HCT116 (cell line): Measurements from ENCODE around the gene SMYD3. TPM values are rescaled to one million over a fixed set of nuclear protein-coding genes. Genes with fewer than 3 reads are reported as not detected.

Experiments used
- ATAC-seq: fragments of 200-7000 bp; cut with Tn5 transposase; 2 replicates; pipeline ENCODE4 v1.9.1; 2020; ENCODE audit warnings: mild to moderate bottlenecking, moderate library complexity
- BruUV-seq: library from RNA; stranded (reverse); fragments of 400-500 nt; replicated peaks from 2 replicates; lab custom pipeline; 2021; lab: Mats Ljungman, UMichigan
- CTCF ChIA-PET: fragments of 300-600 bp; sonication (Branson Sonifier 250); formaldehyde crosslinking; loops from one replicate; lab custom pipeline; 2021; ENCODE audit warnings: antibody characterized with exemption; lab: Charles Lee
- POLR2A ChIA-PET: fragments of 300-600, 350-600 bp; sonication (Branson Sonifier 250); formaldehyde crosslinking; loops from one replicate; lab custom pipeline; 2021; ENCODE audit warnings: antibody characterized with exemption; lab: Charles Lee
- RAD21 ChIA-PET, 2 experiments: fragments of 300-600 bp; sonication (Branson Sonifier 250); formaldehyde crosslinking; loops; one replicate each; lab custom pipeline; 2023; ENCODE audit warnings: low total read pairs in 2 of 2; ENCODE audit not compliant: uncharacterized antibody in 2 of 2, unreplicated experiment in 2 of 2, low non-redundant PET in 1 of 2; lab: Charles Lee
- DNase-seq: peaks from one replicate; pipeline ENCODE4 v3.0.0-alpha.2; 2010; ENCODE audit warnings: low read depth, low spot score
- H2AFZ ChIP-seq: fragments of 200-600 bp; shearing (Covaris generic), sonication (generic); 2 replicates; pipeline ENCODE4 v1.6.1; 2017; ENCODE audit warnings: low read depth, mixed run types, mixed read lengths, antibody characterized with exemption, low read length; ENCODE audit not compliant: poor library complexity, severe bottlenecking
- H3K27ac ChIP-seq: 2 replicates; pipeline ENCODE4 v1.5.1; 2012; ENCODE audit warnings: low read depth, low read length
- H3K27me3 ChIP-seq: fragments of 200-600 bp; sonication (generic); 2 replicates; pipeline ENCODE4 v1.6.1; 2016; ENCODE audit warnings: mixed run types, low read length, mixed read lengths; ENCODE audit not compliant: insufficient read depth
- H3K36me3 ChIP-seq, 2 experiments: fragments of 200-500 bp in 1 of 2; fragments of 200-600 bp in 1 of 2; sonication (Bioruptor generic) in 1 of 2; sonication (generic) in 1 of 2; 2 replicates each; pipeline versions ENCODE4 v1.5.1 to v1.6.1; 2014 to 2016; ENCODE audit warnings: low read length in 2 of 2, inconsistent platforms in 1 of 2, mixed read lengths in 1 of 2, mixed run types in 1 of 2; ENCODE audit not compliant: insufficient read depth in 2 of 2, control insufficient read depth in 1 of 2
- H3K4me1 ChIP-seq, 2 experiments: fragments of 200-600 bp in 1 of 2; sonication (generic) in 1 of 2; 2 replicates each; pipeline versions ENCODE4 v1.5.1 to v1.6.1; 2012 to 2017; ENCODE audit warnings: low read length in 2 of 2, inconsistent platforms in 1 of 2, mild to moderate bottlenecking in 1 of 2, mixed read lengths in 1 of 2, mixed run types in 1 of 2, moderate library complexity in 1 of 2; ENCODE audit not compliant: insufficient read depth in 2 of 2, control insufficient read depth in 1 of 2
- H3K4me2 ChIP-seq: fragments of 200-600 bp; sonication (generic); 2 replicates; pipeline ENCODE4 v1.6.1; 2017; ENCODE audit warnings: mixed run types, low read length, mixed read lengths
- H3K4me3 ChIP-seq, 2 experiments: fragments of 200-600 bp in 1 of 2; sonication (generic) in 1 of 2; replicated peaks in 1 of 2; 2 replicates each; pipeline ENCODE4 v1.5.1; 2011 to 2016; ENCODE audit warnings: low read length in 2 of 2, control low read depth in 1 of 2, low read depth in 1 of 2, mild to moderate bottlenecking in 1 of 2, mixed read lengths in 1 of 2, mixed run types in 1 of 2
- H3K79me2 ChIP-seq: fragments of 200-600 bp; sonication (generic); 2 replicates; pipeline ENCODE4 v1.6.1; 2017; ENCODE audit warnings: mild to moderate bottlenecking, mixed run types, low read length, moderate library complexity, mixed read lengths; ENCODE audit not compliant: insufficient read depth
- H3K9ac ChIP-seq: fragments of 200-600 bp; sonication (generic); 2 replicates; pipeline ENCODE4 v1.6.1; 2016; ENCODE audit warnings: low read length, mixed read lengths
- H3K9me2 ChIP-seq: fragments of 200-600 bp; sonication (generic), shearing (Covaris generic); 2 replicates; pipeline ENCODE4 v1.6.1; 2017; ENCODE audit warnings: mixed run types, mild to moderate bottlenecking, moderate library complexity; ENCODE audit not compliant: insufficient read depth
- H3K9me3 ChIP-seq, 2 experiments: fragments of 200-500 bp in 1 of 2; fragments of 200-600 bp in 1 of 2; sonication (Bioruptor generic) in 1 of 2; sonication (generic) in 1 of 2; 2 replicates each; pipeline ENCODE4 v1.6.1; 2014 to 2017; ENCODE audit warnings: low read length in 2 of 2, mixed read lengths in 2 of 2, inconsistent platforms in 1 of 2, low read depth in 1 of 2, mild to moderate bottlenecking in 1 of 2, mixed run types in 1 of 2, moderate library complexity in 1 of 2; ENCODE audit not compliant: control insufficient read depth in 1 of 2, insufficient read depth in 1 of 2
- H4K20me1 ChIP-seq: fragments of 200-600 bp; sonication (generic), shearing (Covaris generic); 2 replicates; pipeline ENCODE4 v1.6.1; 2017; ENCODE audit warnings: mixed run types, mild to moderate bottlenecking, moderate library complexity; ENCODE audit not compliant: insufficient read depth
- CEBPB ChIP-seq: IDR thresholded peaks from 2 replicates; pipeline ENCODE4 v1.6.1; 2012; ENCODE audit warnings: low read depth
- EGR1 ChIP-seq: IDR thresholded peaks from 2 replicates; pipeline ENCODE4 v1.6.1; 2012; ENCODE audit warnings: low read depth
- ELF1 ChIP-seq: IDR thresholded peaks from 2 replicates; pipeline ENCODE4 v1.6.1; 2012; ENCODE audit warnings: low read depth, borderline replicate concordance
- EZH2phosphoT487 ChIP-seq: fragments of 200-600 bp; IDR thresholded peaks from 2 replicates; pipeline ENCODE4 v1.6.1; 2018; ENCODE audit warnings: antibody characterized with exemption, borderline replicate concordance
- FOSL1 ChIP-seq: IDR thresholded peaks from 2 replicates; pipeline ENCODE4 v1.6.1; 2012; ENCODE audit warnings: low read depth
- POLR2AphosphoS5 ChIP-seq: IDR thresholded peaks from 2 replicates; pipeline ENCODE4 v1.6.1; 2011; ENCODE audit warnings: mild to moderate bottlenecking, low read depth, low read length, moderate library complexity
- SIN3A ChIP-seq: IDR thresholded peaks from 2 replicates; pipeline ENCODE4 v1.6.1; 2012; ENCODE audit warnings: low read depth
- SP1 ChIP-seq: IDR thresholded peaks from 2 replicates; pipeline ENCODE4 v1.6.1; 2012; ENCODE audit warnings: low read depth
- SRF ChIP-seq: IDR thresholded peaks from 2 replicates; pipeline ENCODE4 v1.6.1; 2012; ENCODE audit warnings: low read depth
- YY1 ChIP-seq: IDR thresholded peaks from 2 replicates; pipeline ENCODE4 v1.6.1; 2011; ENCODE audit warnings: low read length, low read depth, moderate library complexity, mild to moderate bottlenecking; ENCODE audit not compliant: insufficient replicate concordance; ENCODE audit errors: extremely low read depth
- ZFX ChIP-seq: fragments of 450-650 bp; IDR thresholded peaks from 2 replicates; pipeline ENCODE4 v1.6.1; 2017
- ZNF274 ChIP-seq: fragments of 200-500 bp; sonication (Bioruptor generic); IDR thresholded peaks from 2 replicates; pipeline ENCODE4 v1.6.1; 2014; ENCODE audit warnings: mild to moderate bottlenecking, low read depth, low read length, inconsistent platforms
- intact Hi-C: fragments of 100-400 bp; cut with micrococcal nuclease; formaldehyde crosslinking; loops from 2 replicates; pipeline ENCODE4 v1.10.0; 2022
- total RNA-seq: library from RNA; stranded (reverse); gene quantifications from one replicate; pipeline ENCODE4 v1.2.1, GENCODE V29; 2021; ENCODE audit not compliant: unreplicated experiment
- TF ChIP-seq, protein P1 (sequence below): IDR thresholded peaks from 2 replicates; pipeline ENCODE4 v1.6.1; 2011; ENCODE audit warnings: mild to moderate bottlenecking, low read length, moderate library complexity; ENCODE audit not compliant: insufficient replicate concordance; ENCODE audit errors: extremely low read depth
- TF ChIP-seq, protein P2 (sequence below), 3 experiments: fragments of 200-600 bp in 1 of 3; sonication (generic) in 1 of 3; IDR thresholded peaks in 2 of 3; conservative IDR thresholded peaks in 1 of 3; 2 replicates each; pipeline ENCODE4 v1.5.1; 2012 to 2017; ENCODE audit warnings: low read depth in 2 of 3, low read length in 2 of 3, antibody characterized with exemption in 1 of 3, borderline replicate concordance in 1 of 3, control low read depth in 1 of 3, mild to moderate bottlenecking in 1 of 3, mixed read lengths in 1 of 3, mixed run types in 1 of 3, moderate library complexity in 1 of 3; ENCODE audit not compliant: insufficient read depth in 1 of 3
- TF ChIP-seq, protein P3 (sequence below): IDR thresholded peaks from 2 replicates; pipeline ENCODE4 v1.6.1; 2012; ENCODE audit warnings: low read depth
- TF ChIP-seq, protein P4 (sequence below): IDR thresholded peaks from 2 replicates; pipeline ENCODE4 v1.6.1; 2012

The SMYD3 gene
- total RNA-seq, 1 experiment from 2014 or later, result 33.6 TPM

DNA sequence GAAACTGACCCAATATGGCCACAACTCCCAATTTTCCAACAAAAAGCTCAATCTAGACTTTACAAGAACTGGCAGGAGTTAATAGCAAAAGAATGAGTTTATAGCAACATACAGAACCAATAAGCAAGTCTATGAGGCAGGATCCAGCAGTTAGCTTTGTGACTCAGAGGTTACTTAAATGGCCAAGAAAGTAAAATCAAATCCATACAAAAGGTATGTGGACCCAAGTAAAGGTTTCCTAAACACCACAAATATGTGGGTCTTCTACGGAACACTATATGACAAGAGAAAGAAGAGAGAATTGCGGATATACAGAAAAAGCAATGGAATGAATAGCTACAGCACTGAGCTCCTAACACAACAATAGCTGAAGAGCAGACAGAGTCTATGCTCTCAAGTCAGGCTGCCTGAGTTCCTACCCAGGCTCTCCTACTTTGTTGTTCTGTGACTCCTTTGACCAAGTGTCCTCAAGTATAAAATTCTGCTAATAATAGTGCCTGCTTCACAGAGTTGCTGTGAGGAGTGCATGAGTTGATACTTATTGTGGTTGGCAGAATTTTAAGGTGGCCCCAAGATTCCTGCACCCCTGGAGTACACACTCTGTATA is 204.3 kb downstream of the SMYD3 start:
- Histone ChIP-seq H3K79me2 (no peaks in the 10 kb centered on the region), H4K20me1 (no peaks in the 10 kb centered on the region), H3K9ac (no peak overlapping the region), H2AFZ (no peak overlapping the region), H3K4me2 (no peak overlapping the region), H3K4me3 (no peak overlapping the region), H3K4me1 (peaks cover 0 to 3% of the 10 kb centered on the region in 2 experiments; a peak in 1 of 4 replicates), H3K36me3 (no peaks in the 10 kb centered on the region), H3K27ac (no peak overlapping the region), H3K9me3 (no peaks in the 10 kb centered on the region), H3K27me3 (no peaks in the 10 kb centered on the region), H3K9me2 (no peaks in the 10 kb centered on the region)
- BruUV-seq, result no TSS peak
- TF ChIP-seq, protein P1, sequence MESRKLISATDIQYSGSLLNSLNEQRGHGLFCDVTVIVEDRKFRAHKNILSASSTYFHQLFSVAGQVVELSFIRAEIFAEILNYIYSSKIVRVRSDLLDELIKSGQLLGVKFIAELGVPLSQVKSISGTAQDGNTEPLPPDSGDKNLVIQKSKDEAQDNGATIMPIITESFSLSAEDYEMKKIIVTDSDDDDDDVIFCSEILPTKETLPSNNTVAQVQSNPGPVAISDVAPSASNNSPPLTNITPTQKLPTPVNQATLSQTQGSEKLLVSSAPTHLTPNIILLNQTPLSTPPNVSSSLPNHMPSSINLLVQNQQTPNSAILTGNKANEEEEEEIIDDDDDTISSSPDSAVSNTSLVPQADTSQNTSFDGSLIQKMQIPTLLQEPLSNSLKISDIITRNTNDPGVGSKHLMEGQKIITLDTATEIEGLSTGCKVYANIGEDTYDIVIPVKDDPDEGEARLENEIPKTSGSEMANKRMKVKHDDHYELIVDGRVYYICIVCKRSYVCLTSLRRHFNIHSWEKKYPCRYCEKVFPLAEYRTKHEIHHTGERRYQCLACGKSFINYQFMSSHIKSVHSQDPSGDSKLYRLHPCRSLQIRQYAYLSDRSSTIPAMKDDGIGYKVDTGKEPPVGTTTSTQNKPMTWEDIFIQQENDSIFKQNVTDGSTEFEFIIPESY, result no peak
- TF ChIP-seq YY1 (no peak), POLR2AphosphoS5 (no peak), SP1 (no peak), SIN3A (no peak), FOSL1 (no peak), EGR1 (no peak), ELF1 (no peak), ZNF274 (no peak), EZH2phosphoT487 (no peak), CEBPB (no peak), SRF (no peak), ZFX (no peak)
- TF ChIP-seq, protein P2, sequence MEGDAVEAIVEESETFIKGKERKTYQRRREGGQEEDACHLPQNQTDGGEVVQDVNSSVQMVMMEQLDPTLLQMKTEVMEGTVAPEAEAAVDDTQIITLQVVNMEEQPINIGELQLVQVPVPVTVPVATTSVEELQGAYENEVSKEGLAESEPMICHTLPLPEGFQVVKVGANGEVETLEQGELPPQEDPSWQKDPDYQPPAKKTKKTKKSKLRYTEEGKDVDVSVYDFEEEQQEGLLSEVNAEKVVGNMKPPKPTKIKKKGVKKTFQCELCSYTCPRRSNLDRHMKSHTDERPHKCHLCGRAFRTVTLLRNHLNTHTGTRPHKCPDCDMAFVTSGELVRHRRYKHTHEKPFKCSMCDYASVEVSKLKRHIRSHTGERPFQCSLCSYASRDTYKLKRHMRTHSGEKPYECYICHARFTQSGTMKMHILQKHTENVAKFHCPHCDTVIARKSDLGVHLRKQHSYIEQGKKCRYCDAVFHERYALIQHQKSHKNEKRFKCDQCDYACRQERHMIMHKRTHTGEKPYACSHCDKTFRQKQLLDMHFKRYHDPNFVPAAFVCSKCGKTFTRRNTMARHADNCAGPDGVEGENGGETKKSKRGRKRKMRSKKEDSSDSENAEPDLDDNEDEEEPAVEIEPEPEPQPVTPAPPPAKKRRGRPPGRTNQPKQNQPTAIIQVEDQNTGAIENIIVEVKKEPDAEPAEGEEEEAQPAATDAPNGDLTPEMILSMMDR (IDR thresholded peaks at IDR 0.05 in 2 of 3, conservative IDR thresholded peaks at IDR 0.05 in 1 of 3; ENCODE audit: borderline replicate concordance in 1 of 3, insufficient read depth in 1 of 3, low read depth in 2 of 3, low read length in 2 of 3), result no peak
- TF ChIP-seq, protein P3, sequence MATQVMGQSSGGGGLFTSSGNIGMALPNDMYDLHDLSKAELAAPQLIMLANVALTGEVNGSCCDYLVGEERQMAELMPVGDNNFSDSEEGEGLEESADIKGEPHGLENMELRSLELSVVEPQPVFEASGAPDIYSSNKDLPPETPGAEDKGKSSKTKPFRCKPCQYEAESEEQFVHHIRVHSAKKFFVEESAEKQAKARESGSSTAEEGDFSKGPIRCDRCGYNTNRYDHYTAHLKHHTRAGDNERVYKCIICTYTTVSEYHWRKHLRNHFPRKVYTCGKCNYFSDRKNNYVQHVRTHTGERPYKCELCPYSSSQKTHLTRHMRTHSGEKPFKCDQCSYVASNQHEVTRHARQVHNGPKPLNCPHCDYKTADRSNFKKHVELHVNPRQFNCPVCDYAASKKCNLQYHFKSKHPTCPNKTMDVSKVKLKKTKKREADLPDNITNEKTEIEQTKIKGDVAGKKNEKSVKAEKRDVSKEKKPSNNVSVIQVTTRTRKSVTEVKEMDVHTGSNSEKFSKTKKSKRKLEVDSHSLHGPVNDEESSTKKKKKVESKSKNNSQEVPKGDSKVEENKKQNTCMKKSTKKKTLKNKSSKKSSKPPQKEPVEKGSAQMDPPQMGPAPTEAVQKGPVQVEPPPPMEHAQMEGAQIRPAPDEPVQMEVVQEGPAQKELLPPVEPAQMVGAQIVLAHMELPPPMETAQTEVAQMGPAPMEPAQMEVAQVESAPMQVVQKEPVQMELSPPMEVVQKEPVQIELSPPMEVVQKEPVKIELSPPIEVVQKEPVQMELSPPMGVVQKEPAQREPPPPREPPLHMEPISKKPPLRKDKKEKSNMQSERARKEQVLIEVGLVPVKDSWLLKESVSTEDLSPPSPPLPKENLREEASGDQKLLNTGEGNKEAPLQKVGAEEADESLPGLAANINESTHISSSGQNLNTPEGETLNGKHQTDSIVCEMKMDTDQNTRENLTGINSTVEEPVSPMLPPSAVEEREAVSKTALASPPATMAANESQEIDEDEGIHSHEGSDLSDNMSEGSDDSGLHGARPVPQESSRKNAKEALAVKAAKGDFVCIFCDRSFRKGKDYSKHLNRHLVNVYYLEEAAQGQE, result no peak
- TF ChIP-seq, protein P4, sequence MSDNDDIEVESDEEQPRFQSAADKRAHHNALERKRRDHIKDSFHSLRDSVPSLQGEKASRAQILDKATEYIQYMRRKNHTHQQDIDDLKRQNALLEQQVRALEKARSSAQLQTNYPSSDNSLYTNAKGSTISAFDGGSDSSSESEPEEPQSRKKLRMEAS, result no peak
- ChIA-PET POLR2A (no interaction called here), CTCF (no interaction called here), RAD21 (no interaction called here)
- DNase-seq (no peak), ATAC-seq (no peak)
- intact Hi-C loops, result no loop called here
